NCI-H1092 (cell line): ENCODE results near the gene PARP4.
"Not testable (repeated sequence)": the region's sequence is repeated elsewhere in the genome, so short reads cannot be mapped to it uniquely, and the experiment has no call there.

Experiments
- DNase-seq: peaks from one replicate; lab custom pipeline; 2025; lab: John Stamatoyannopoulos, UW

Gene PARP4

DNA sequence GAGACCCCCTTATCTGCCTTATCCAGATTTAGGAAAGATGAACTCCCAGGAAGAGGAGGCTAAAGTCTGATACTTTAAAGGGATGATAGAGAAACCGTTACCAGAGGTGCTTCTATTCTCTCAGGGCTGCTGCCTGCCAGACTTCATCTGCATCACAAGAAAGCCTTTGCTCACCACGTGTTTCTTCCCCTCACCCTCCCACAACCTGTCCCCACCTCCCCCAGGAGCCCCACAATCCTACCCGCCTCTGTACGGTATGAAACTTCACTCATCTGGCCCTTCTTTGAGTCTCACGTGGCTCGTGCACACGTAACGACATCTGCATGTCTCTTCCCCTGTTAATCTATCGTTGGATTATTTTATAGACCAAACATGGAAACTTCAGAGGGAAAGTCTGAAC, 67.7 kb downstream of the PARP4 start:
- DNase-seq = not testable (repeated sequence)

DNA sequence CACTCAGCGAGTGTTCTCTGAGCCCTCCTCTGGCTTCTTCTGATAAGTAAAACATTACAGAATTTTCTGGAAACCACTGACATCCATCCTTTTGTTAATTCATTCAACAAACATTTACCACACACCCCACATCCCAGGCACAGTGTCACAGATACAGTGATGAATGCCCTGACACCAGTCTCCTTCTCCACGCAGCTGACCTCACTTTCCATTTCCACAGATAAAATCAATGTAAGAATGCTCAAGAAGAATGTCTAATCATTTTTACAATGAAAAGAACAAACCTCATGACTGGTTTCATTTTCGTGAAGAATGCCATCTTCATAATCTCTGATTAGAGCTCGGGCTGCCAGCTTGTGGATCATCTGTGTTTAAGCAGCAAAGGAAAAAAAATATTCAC, 69.2 kb downstream of the PARP4 start:
- DNase-seq = no peak

DNA sequence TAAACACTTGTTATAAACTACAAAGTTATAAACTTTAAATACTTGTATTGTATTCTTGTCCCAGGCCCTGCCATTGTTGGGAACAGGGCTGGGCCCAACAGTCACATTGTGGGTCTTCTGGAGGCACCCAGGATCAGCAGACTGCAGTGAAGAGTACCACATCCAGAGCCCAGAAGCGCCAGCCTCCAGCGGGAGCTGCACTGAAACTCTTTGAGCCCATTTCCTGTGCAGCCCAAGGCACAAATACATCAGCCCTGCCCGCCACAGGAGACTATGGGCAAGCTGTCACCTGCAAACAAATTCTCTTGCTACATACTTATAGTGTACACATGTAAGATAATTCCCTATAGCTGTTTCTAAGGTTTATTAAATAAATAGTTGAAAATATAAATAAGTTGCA, 86.5 kb downstream of the PARP4 start:
- not testable (repeated sequence) for DNase-seq

DNA sequence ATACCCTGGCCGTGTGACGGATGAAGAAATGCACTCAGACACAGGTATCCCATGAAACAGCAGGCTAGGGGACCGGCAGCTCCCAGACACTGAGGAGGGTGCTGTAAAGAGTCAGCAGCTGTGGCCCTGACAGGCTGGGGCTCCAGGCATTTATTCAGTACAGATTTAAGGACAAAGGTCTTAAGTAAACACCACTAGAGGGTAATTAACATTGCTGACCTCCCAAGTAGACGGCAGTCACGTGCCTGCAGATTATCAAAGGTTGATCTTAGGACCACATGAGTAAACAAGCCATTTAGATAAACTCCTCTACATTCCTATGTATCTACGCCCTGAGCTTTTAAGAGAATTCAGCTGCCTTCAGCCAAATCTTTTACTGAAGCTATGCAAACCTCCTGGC, 92.9 kb downstream of the PARP4 start:
- not testable (repeated sequence) for DNase-seq

DNA sequence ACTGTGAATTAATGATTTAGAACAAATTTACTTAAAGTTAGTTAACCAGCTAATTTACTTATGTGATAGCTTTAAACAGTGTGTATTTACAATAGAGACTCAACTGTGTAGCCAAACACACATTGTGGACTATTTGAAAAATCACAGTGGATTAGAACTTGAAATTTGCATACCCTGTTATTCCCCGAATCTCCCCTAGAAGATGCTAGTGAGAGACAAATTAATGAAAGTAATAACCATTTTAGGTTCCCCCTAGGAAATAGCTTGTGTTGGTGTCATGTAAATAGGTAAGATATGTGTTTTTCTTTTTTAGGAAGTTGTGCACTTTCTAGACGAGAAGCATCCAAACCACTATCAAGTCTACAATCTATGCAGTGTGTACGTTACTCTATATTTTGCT, 104.7 kb downstream of the PARP4 start:
- DNase-seq = no peak

DNA sequence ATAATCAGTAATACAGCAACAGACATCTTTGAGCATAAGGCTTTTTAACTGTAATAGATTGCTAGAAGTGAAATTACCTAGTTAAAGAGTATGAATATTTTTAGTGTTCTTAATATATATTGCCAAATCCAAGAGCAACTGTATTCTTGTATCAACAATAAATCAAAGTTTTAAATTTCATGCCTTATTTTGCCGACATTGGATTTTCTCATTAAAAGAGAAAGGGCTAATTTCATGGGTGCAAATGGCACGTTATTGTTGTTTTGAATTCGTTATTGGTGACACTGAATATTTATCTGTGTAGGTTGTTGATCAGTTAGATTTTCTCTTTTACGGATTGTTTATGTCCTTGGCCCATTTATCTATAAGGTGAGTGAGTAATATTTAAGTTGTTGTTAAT, 106.1 kb downstream of the PARP4 start:
- no peak for DNase-seq

DNA sequence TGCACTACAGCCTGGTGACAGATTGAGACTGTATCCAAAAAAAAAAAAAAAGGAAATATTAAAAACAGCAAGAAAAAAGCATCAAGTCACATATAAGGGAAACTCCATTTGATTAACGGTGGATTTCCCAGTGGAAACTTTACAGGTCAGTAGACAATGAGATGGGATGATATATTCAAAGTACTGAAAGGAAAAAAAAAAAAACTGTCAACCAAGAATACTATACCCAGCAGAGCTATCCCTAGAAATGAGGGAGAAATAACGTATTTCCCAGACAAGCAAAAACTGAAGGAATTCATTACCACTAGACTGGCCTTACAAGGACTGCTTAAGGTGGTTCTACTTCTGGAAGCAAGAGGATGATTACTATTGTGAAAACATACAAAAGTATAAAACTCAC, 115.8 kb downstream of the PARP4 start:
- no peak for DNase-seq

DNA sequence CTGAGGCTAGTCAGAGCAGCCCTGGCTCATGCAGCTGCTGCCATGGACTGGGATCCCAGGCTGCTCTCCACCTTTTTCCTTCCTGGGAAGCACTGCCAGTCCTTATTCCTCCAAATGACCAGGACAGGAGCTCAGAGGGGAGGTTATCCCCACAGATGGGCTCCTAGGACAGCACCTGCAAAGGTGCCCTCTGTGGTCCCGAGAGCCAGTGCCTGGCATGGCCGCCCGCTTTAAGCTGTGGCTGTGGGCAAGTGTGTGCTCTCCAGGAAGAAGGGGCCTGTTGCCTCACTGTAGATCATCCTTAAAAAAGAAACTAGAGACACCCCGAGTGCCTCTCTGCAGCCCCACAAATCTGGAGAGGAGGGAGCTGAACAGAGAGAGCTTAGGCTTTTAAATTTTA, 119.6 kb downstream of the PARP4 start:
- no peak for DNase-seq

GRCh38 chr13:24391771-24392683, 120.6 kb downstream of the PARP4 start:
- DNase-seq = not testable (repeated sequence)

DNA sequence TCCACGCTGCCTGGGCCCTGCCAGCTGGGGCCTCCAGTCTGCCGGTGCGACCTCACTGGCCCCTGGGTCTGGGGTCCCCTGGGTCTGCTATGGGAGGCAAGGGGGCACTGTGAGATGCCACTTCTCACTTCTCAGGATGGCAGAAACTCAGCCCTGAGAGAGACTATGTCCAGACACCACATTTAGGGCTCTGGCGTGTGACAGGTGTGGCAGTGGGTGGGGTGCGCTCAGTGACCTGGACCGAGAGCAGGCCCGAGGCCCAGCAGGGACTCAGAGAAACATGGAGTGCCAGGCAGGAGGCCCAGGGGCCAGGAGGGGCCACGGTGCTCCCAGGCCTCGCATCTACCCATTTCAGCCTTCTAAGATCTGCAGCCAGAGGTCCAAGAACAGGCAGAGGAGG, 121.8 kb downstream of the PARP4 start:
- DNase-seq = not testable (repeated sequence)

DNA sequence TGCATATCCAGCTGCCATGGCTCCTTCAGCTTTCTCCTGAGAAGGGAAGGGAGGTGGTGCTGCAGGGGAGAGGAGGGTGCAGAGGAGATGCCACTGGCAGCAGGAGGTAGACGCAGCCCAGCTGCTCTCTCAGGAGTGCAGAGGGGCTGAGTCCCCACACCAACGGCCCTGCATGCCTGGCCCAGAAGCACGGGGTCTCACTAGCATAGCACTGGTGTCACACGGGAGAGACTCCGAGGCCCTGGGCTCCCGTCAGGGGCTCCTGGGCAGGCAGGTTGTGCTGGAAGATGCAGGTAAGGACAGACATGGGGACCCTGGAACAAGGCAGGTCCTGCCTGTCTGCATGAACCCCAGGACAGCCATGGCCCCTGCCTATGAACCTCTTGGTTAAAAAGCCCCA, 123.1 kb downstream of the PARP4 start:
- DNase-seq = no peak

DNA sequence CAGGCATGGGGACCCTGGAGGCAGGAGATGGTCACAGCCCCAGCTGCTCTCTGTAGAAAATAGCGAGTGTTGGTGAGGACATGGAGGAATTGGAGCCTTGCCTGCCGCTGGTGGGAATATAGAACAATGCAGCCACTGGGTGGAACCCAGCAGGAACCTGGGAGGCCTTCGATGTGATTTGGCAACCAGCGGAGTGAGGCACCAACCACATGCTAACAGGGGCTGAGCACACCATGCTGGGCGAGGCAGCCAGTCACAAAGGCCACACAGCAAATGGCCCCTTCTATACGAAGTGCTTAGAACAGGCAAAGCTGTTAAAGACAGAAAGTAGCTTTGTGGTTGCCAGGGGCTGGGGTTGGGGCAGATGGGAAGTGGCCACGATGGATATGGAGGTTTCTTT, 123.8 kb downstream of the PARP4 start:
- not testable (repeated sequence) for DNase-seq

- DNase-seq = no peak
These were observed 125.5 kb downstream of the PARP4 start for GRCh38 chr13:24386816-24387708.

DNA sequence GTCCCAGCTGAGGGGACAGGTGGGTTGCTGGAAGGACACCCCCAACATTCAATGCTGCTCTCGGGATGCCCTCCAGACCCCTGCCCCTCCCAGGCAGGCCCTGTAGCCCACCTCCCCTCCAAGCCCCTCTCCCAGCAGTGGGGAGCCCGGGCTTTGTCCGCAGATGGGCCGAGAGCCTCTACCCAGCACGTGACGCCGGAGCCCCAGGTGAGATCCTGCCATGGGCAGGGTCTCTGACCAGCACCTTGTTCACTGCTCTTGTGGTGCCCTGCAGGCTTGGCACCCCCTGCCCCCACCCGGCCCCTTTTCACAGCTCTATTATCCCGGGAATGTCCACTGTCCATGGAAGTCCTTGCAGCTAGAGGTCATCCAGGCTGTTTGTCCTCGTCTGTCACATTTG, 126.7 kb downstream of the PARP4 start:
- DNase-seq = no peak

GRCh38 chr13:24384946-24385345, 127.6 kb downstream of the PARP4 start:
- not testable (repeated sequence) for DNase-seq

DNA sequence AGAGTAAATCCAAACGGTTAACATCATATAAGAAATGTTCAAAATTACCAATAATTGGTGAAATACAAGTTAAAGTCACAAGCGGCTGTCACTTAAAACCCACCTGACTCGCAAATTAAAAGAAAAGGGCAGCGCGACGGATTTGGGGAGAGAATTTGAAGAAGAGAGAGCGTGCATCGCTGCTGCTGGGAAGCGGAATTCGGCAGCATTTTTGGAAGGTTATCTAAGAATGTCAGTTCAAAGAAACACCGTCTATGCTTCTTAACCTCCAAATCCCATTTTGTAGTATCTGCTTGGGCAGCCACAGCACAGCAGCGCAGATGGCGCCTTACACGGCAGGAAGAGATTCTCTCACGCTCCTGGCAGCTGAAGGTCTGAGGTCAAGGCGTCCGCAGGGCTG, 128.5 kb downstream of the PARP4 start:
- not testable (repeated sequence) for DNase-seq

DNA sequence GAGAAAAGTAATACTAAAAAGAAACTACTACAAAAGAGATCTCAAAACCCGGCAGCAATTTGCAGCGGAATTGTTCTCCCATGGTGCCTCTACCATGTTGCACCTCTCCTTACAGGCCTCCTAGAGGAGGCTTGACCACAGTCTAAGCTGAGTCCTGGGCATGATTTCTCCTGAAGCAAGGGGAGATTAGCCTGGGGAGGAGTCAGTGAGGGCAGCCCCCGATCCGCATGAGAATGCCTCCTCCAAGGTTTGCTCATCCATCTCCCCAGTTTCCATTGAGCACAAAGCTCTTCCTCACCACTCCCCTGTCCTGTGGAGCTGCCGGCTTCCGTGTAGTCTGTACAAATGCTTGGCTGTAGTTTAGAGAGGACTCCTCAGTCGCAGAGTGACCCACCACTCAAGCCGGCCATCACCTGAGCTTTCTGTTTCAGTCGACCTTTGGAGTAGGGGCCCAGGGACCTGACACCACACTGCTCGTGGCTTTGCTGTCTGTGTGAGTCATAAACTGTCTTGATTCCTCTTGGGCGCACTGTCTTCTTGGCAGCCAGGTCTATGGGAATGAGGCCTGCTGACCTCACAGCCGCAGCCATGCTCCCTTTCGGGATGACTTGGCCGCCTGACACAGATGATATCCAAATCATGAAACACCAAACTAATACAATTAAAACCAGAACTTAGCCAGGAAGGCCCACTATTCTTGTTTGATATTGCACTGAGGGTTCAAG, 130.9 kb downstream of the PARP4 start:
- no peak for DNase-seq

DNA sequence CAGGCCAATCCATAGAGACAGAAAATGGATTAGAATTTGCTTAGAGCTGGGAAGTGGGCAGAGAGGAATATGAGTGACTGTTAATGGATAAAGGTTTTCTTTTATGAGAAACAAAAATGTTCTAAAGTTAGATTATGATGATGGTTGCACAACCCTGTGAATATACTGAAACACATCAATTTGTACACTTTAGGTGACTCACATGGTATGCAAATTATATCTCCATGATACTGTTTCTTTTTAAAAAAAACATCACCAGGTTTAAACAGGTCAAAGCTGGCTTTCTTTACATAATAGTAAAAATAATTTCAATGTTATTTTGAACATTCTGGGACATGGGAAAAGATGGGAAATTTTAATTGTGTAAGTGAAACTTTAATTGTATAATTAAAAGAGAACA, 131.7 kb downstream of the PARP4 start:
- DNase-seq = not testable (repeated sequence)

GRCh38 chr13:24380227-24380626, 132.4 kb downstream of the PARP4 start:
- DNase-seq = not testable (repeated sequence)

- DNase-seq = not testable (repeated sequence)
These were observed 141.3 kb downstream of the PARP4 start for GRCh38 chr13:24371273-24371672.
